A549 treated with RU486 at 1 μM for 4 hours (cell line): ENCODE results near the gene TBC1D14. TPM values are rescaled to one million over a fixed set of nuclear protein-coding genes. Genes with fewer than 3 reads are reported as not detected.

ENCODE experiments used
- total RNA-seq: library from RNA; stranded (reverse); fragments of 200-300 nt; extraction: Qiagen RNA extraction; gene quantifications from 5 replicates; pipeline ENCODE4 v1.2.3, GENCODE V29; 2022; ENCODE audit warnings: low read depth

The TBC1D14 gene
- total RNA-seq: 29.0 to 34.3 TPM (median 33.5 TPM) in 5 replicates

GRCh38 chr4:6909113-6909969 is at the start of gene TBC1D14:
TBC1D14 (plus strand) TSS chr4:6909826; CDS start chr4:6923390, 13,564 bp downstream.

DNA sequence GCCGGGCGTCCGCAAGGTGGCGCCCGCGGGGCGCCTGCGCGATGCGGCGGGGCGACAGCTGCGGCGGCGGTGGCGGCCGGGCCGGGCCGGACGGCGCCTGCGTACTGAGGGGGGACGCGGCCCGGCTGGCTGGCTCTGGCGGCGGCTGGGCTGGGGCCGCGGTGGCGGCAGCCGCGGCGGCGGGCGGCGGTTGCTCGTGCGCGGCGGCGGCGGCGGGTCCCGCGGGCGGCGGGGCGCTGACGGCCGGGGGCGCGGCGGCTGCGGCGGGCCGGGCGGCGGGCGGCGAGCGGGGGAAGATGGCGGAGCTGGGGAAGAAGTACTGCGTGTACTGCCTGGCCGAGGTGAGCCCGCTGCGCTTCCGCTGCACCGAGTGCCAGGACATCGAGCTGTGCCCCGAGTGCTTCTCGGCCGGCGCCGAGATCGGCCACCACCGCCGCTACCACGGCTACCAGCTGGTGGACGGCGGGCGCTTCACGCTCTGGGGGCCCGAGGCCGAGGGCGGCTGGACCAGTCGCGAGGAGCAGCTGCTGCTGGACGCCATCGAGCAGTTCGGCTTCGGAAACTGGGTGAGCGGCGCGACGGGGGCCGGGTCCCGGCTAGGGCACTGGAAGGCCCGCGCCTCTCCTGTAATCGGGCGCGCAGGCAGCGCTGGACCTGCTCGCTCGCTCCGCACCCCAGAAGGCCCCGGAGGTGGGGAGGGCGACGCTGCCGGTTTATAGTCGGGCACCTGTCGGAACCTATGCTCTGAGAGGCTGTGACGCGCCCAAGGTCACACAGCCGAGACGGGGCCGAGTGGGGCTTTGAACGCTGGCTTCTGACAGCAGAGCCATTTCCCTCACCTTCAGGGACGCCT is 133.9 kb downstream of the TBC1D14 start, which contains the start of gene TADA2B:
Gene TADA2B (plus strand): TSS at position 89 of the 853 bp plus-strand sequence. CDS start 208 bp downstream, at position 297.

GRCh38 chr4:7067452-7068278 is 158.0 kb downstream of the TBC1D14 start, which contains the start of gene GRPEL1:
GRPEL1 (minus strand) TSS chr4:7068064; CDS start chr4:7068032, 32 bp downstream.

Other genes with a start within 250 kb of the TBC1D14 start
- gene S100P, start 215.9 kb upstream of the TBC1D14 start, total RNA-seq: 27.5 to 78.2 TPM (median 64.1 TPM) in 5 replicates
- gene MRFAP1L1, start 200.0 kb upstream of the TBC1D14 start, total RNA-seq: 27.9 to 38.9 TPM (median 34.3 TPM) in 5 replicates
- 13.0 to 17.8 TPM (median 16.7 TPM) in 5 replicates for gene BLOC1S4, start 193.7 kb upstream of the TBC1D14 start, total RNA-seq
- gene KIAA0232, start 127.1 kb upstream of the TBC1D14 start, total RNA-seq: 4.6 to 9.8 TPM (median 8.6 TPM) in 5 replicates
- gene TADA2B, start 133.5 kb downstream of the TBC1D14 start, total RNA-seq: 13.0 to 16.7 TPM (median 14.4 TPM) in 5 replicates
- 63.6 to 82.9 TPM (median 73.3 TPM) in 5 replicates for gene GRPEL1, start 158.2 kb downstream of the TBC1D14 start, total RNA-seq